Measurements from ENCODE around the gene ABCD1. TPM values are rescaled to one million over a fixed set of nuclear protein-coding genes. Genes with fewer than 3 reads are reported as not detected.

The ABCD1 gene
- total RNA-seq, 4 donors from 2014 or later = 1.8 to 5.0 (median 3.5) TPM

DNA sequence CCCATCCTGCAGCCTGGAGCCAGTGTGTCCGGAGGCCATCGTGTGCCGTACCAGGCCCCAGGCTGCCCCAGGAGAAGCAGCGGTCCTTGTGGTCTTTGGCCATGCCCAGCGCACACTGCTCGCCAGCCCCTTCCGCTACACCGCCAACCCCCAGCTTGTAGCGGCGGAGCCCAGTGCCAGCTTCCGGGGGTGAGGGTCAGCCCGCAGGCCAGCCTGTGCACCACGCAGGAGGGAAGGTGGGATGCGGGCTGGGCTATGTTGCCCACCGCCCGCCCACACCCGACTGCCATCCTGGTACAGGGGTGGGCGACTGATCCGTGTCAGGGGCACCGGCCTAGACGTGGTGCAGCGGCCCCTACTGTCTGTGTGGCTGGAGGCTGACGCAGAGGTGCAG, 48.6 kb downstream of the ABCD1 start:
- DNase-seq = no peak
- 88% methylated on average over 3 of the region's 23 CpGs; no CpG with 5 or more reads in 1 of the 2 donors for WGBS, 2 donors
- Histone ChIP-seq H3K27ac (no peak overlapping the region), H3K9me3 (no peaks in the 10 kb centered on the region), H3K36me3 (peaks cover 0 to 12% (median 0%) of the 10 kb centered on the region in 3 donors), H3K27me3 (no peaks in the 10 kb centered on the region), H3K4me1 (no peaks in the 10 kb centered on the region), H3K4me3 (no peak overlapping the region)
- TF ChIP-seq, protein P1, sequence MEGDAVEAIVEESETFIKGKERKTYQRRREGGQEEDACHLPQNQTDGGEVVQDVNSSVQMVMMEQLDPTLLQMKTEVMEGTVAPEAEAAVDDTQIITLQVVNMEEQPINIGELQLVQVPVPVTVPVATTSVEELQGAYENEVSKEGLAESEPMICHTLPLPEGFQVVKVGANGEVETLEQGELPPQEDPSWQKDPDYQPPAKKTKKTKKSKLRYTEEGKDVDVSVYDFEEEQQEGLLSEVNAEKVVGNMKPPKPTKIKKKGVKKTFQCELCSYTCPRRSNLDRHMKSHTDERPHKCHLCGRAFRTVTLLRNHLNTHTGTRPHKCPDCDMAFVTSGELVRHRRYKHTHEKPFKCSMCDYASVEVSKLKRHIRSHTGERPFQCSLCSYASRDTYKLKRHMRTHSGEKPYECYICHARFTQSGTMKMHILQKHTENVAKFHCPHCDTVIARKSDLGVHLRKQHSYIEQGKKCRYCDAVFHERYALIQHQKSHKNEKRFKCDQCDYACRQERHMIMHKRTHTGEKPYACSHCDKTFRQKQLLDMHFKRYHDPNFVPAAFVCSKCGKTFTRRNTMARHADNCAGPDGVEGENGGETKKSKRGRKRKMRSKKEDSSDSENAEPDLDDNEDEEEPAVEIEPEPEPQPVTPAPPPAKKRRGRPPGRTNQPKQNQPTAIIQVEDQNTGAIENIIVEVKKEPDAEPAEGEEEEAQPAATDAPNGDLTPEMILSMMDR (IDR thresholded peaks at IDR 0.05) = no peak
- no peak for TF ChIP-seq POLR2A (IDR thresholded peaks at IDR 0.05)
- intact Hi-C loops (cut with DNase I) = no loop called here

DNA sequence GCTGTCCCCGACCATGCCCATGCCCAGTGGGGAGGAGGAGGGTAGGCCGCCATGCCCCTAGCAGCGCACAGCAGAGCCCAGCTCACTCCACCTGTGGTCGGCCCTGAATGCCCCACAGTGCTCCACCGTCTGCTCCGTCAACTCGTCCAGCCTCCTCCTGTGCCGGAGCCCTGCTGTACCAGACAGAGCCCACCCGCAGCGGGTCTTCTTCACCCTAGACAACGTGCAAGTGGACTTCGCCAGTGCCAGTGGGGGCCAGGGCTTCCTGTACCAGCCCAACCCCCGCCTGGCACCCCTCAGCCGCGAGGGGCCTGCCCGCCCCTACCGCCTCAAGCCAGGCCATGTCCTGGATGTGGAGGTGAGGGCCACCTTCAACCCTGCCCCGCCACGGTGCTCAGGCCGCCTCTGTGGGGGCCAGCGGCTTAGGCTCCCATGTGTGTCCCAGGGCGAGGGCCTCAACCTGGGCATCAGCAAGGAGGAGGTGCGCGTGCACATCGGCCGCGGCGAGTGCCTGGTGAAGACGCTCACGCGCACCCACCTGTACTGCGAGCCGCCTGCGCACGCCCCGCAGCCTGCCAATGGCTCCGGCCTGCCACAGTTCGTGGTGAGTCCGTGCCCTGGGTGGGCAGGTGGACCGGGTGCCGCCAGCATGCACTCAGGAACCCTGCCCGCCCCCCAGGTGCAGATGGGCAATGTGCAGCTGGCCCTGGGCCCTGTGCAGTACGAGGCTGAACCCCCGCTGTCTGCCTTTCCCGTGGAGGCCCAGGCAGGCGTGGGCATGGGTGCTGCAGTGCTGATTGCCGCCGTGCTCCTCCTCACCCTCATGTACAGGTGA, 49.3 kb downstream of the ABCD1 start:
- no peak for TF ChIP-seq POLR2A (IDR thresholded peaks at IDR 0.05)
- TF ChIP-seq, protein P1 (IDR thresholded peaks at IDR 0.05) = no peak
- DNase-seq = no peak

DNA sequence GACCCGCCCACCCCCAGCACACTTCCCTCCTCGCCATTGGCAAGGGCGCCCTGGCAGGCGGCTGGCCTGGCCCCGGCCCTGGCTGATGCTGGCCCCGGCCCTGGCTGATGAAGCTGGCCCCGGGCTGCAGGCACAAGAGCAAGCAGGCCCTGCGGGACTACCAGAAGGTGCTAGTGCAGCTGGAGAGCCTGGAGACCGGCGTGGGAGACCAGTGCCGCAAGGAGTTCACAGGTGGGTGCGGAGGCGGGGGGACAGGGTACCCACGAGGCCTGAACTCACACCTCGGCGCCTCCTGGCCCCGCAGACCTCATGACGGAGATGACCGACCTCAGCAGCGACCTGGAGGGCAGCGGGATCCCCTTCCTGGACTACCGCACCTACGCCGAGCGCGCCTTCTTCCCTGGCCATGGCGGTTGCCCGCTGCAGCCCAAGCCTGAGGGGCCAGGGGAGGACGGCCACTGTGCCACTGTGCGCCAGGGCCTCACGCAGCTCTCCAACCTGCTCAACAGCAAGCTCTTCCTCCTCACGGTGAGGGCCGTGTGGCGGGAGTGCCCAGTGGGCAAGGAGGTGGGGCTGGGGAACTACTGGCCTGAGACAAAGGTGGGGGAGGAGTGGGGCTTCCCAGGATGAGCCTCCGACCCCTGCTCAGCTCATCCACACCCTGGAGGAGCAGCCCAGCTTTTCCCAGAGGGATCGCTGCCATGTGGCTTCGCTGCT, 50.1 kb downstream of the ABCD1 start:
- Histone ChIP-seq H3K4me1 (peaks cover 0 to 11% (median 0%) of the 10 kb centered on the region in 3 donors), H3K4me3 (no peak overlapping the region), H3K27me3 (no peaks in the 10 kb centered on the region), H3K9me3 (no peaks in the 10 kb centered on the region), H3K36me3 (peaks cover 0 to 12% (median 0%) of the 10 kb centered on the region in 3 donors), H3K27ac (no peak overlapping the region)
- WGBS, 2 donors = no CpG with 5 or more reads among the region's 37 CpGs
- TF ChIP-seq, protein P1 (IDR thresholded peaks at IDR 0.05) = no peak
- TF ChIP-seq POLR2A (IDR thresholded peaks at IDR 0.05) = no peak
- no peak for DNase-seq
- intact Hi-C loops (cut with DNase I) = no loop called here

More for the DNA sequence above, 49.3 kb downstream of the ABCD1 start:
- Histone ChIP-seq H3K27me3 (no peaks in the 10 kb centered on the region), H3K27ac (no peak overlapping the region), H3K4me3 (no peak overlapping the region), H3K9me3 (no peaks in the 10 kb centered on the region), H3K4me1 (peaks cover 0 to 7% (median 0%) of the 10 kb centered on the region in 3 donors), H3K36me3 (peaks cover 0 to 12% (median 0%) of the 10 kb centered on the region in 3 donors)
- WGBS, 2 donors = 83 to 96% methylated on average over 2 to 16 of the region's 48 CpGs
- intact Hi-C loops (cut with DNase I) = no loop called here

DNA sequence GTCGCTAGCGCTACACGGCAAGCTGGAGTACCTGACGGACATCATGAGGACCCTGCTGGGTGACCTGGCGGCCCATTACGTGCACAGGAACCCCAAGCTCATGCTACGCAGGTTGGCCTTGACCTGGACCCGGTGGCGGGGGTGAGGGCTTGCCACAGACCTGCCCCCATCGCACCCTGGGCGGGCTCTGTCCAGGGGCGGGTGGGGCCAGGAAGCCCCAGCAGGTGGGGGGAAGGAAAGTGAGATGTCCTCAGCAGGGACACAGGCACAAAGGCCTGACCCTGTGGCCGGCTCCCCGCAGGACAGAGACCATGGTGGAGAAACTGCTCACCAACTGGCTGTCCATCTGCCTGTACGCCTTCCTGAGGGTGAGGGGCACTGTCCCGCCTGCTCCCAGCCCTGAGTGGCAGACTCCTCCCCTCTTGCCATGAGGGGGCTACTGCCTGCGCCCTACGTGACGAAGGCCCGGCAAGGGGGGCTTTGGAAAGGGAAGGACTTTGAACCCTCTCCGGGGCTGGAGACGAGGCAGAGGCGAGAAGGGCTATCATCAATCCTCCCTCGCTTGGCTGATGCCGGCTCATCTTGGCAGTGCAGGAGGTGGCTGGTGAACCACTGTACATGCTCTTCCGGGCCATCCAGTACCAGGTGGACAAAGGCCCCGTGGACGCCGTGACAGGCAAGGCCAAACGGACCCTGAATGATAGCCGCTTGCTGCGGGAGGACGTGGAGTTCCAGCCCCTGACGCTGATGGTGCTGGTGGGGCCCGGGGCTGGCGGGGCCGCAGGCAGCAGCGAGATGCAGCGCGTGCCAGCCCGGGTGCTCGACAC, 50.9 kb downstream of the ABCD1 start:
- no peak for DNase-seq
- Histone ChIP-seq H3K9me3 (no peaks in the 10 kb centered on the region), H3K27me3 (no peaks in the 10 kb centered on the region), H3K4me3 (no peak overlapping the region), H3K36me3 (peaks cover 0 to 12% (median 0%) of the 10 kb centered on the region in 3 donors), H3K4me1 (peaks cover 0 to 16% (median 0%) of the 10 kb centered on the region in 3 donors), H3K27ac (no peak overlapping the region)
- intact Hi-C loops (cut with DNase I) = no loop called here
- WGBS, 2 donors = 88 to 90% methylated on average over 6 to 11 of the region's 42 CpGs
- TF ChIP-seq, protein P1 (IDR thresholded peaks at IDR 0.05) = no peak
- TF ChIP-seq POLR2A (IDR thresholded peaks at IDR 0.05) = no peak
